NB4 (cell line): ENCODE results near the gene ABHD13.

ENCODE experiments used
- DNase-seq: peaks from one replicate; pipeline ENCODE4 v3.0.0; 2010; ENCODE audit warnings: low read depth
- H3K4me3 ChIP-seq: one replicate; pipeline ENCODE4 v1.5.1; 2011; ENCODE audit warnings: mild to moderate bottlenecking, low read depth, low read length, moderate library complexity
- CTCF ChIP-seq: IDR thresholded peaks from one replicate; pipeline ENCODE4 v1.5.1; 2012; ENCODE audit warnings: low read depth, low read length
- MYC ChIP-seq: IDR thresholded peaks from 2 replicates; pipeline ENCODE4 v1.6.1; 2011; ENCODE audit warnings: low read depth, low read length
- POLR2A ChIP-seq: IDR thresholded peaks from 2 replicates; pipeline ENCODE4 v1.6.1; 2011; ENCODE audit warnings: mild to moderate bottlenecking; ENCODE audit not compliant: insufficient read length; ENCODE audit errors: extremely low read depth
- TF ChIP-seq, protein P1 (sequence below): IDR thresholded peaks from 2 replicates; pipeline ENCODE4 v1.6.1; 2011; ENCODE audit warnings: low read depth, low read length

Gene ABHD13

GRCh38 chr13:108226184-108226583, 8.0 kb downstream of the ABHD13 start:
- DNase-seq, result no peak
- no peak overlapping the region for H3K4me3 ChIP-seq
- TF ChIP-seq POLR2A, result no peak
- TF ChIP-seq CTCF, result no peak
- no peak for TF ChIP-seq MYC

DNA sequence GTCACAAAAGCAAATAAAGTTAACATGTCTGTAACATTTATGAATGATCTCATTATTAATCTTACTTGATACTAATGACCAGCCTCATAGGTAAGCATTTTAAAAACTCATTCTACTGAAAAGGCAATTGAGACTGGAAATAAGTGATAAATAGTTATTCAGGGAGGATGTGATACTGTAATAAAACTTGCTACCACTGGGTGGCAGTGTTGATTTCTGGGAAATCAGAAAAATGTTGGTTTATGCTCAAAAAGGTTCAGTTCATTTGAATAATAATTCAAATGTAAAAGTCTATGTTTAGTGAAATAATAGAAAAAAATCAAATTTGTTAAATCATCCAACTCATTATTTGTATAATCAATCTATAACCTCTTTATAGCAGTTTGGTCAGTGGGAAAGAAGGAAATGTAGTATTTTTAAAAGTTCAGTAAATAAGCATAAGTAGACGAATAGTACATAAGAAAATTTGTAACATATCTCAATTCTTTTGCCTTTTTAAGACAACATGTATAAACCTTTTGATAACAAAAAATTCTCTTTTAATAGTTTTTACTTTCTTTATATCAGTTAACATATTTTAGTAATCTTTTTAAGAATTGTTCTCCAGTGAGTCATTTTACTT, 9.6 kb downstream of the ABHD13 start:
- peak; percentile 64 for DNase-seq
- H3K4me3 ChIP-seq, result no peak overlapping the region
- TF ChIP-seq, protein P1, sequence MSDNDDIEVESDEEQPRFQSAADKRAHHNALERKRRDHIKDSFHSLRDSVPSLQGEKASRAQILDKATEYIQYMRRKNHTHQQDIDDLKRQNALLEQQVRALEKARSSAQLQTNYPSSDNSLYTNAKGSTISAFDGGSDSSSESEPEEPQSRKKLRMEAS, result no peak
- peak; percentile 24; the same call in 1 of the 2 replicates for TF ChIP-seq MYC
- TF ChIP-seq POLR2A, result no peak
- TF ChIP-seq CTCF, result peak; percentile 60

GRCh38 chr13:108230377-108230776, 12.2 kb downstream of the ABHD13 start:
- no peak for DNase-seq

GRCh38 chr13:108249150-108249549, 31.0 kb downstream of the ABHD13 start:
- H3K4me3 ChIP-seq, result no peak overlapping the region
- TF ChIP-seq, protein P1, result no peak
- TF ChIP-seq CTCF (no peak), POLR2A (no peak), MYC (no peak)
- DNase-seq, result no peak

More at GRCh38 chr13:108230377-108230776, 12.2 kb downstream of the ABHD13 start:
- H3K4me3 ChIP-seq, result no peak overlapping the region
- TF ChIP-seq CTCF (no peak), POLR2A (no peak), MYC (no peak)
- TF ChIP-seq, protein P1, result no peak

DNA sequence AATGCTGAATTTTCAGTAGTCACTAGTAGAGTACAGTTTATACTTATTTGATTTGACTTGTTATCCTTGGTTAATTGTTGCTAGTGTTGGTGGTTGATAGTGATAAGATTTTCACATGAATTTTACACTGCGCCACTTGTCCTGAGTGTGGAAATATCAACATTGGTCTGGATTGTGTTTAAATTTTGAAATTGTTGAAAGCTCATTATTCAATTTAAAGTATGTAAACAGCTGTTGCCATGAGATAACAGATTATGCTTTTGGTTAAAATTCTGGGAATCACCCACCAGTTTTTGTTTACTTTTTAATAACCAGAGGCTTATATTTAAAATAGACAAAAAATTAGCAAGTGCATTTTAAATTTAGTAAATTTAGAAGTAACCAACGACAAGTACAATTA, 39.1 kb downstream of the ABHD13 start:
- TF ChIP-seq, protein P1, result no peak
- TF ChIP-seq POLR2A (no peak), CTCF (no peak), MYC (no peak)
- no peak overlapping the region for H3K4me3 ChIP-seq
- DNase-seq, result no peak
